Neuronal stem cell (in vitro differentiated cells): ENCODE data around the gene CIAO2A.

Experiments
- DNase-seq: peaks from one replicate; pipeline ENCODE4 v3.0.0-alpha.2; 2013; ENCODE audit warnings: low spot score
- H2AFZ ChIP-seq: one replicate; pipeline ENCODE4 v1.6.1; 2013; ENCODE audit warnings: mild to moderate bottlenecking, low read length, inconsistent platforms
- H2AK5ac ChIP-seq: 2 replicates; pipeline ENCODE4 v1.6.1; 2013; ENCODE audit warnings: low read depth, mild to moderate bottlenecking, inconsistent platforms, low read length, moderate library complexity, mixed read lengths
- H2BK120ac ChIP-seq: 2 replicates; pipeline ENCODE4 v1.6.1; 2013; ENCODE audit warnings: low read depth, mild to moderate bottlenecking, inconsistent platforms, low read length, moderate library complexity, mixed read lengths
- H2BK12ac ChIP-seq: one replicate; pipeline ENCODE4 v1.6.1; 2013; ENCODE audit warnings: low read length, inconsistent platforms
- H2BK15ac ChIP-seq: 2 replicates; pipeline ENCODE4 v1.6.1; 2013; ENCODE audit warnings: mild to moderate bottlenecking, low read length, inconsistent platforms, mixed read lengths
- H2BK5ac ChIP-seq: one replicate; pipeline ENCODE4 v1.6.1; 2013; ENCODE audit warnings: inconsistent platforms, mild to moderate bottlenecking, low read length, moderate library complexity
- H3K14ac ChIP-seq: one replicate; pipeline ENCODE4 v1.6.1; 2013; ENCODE audit warnings: low read length, inconsistent platforms
- H3K18ac ChIP-seq: 2 replicates; pipeline ENCODE4 v1.6.1; 2013; ENCODE audit warnings: low read length, inconsistent platforms
- H3K23ac ChIP-seq: 2 replicates; pipeline ENCODE4 v1.6.1; 2013; ENCODE audit warnings: low read depth, mild to moderate bottlenecking, mixed read lengths, low read length, inconsistent platforms; ENCODE audit not compliant: poor library complexity
- H3K27ac ChIP-seq: replicated peaks from 3 replicates; pipeline ENCODE4 v1.5.1; 2013; ENCODE audit warnings: low read length, inconsistent platforms
- H3K27me3 ChIP-seq, 3 experiments: 2 replicates each; pipeline ENCODE4 v1.6.1; 2013; ENCODE audit warnings: low read length in 3 of 3, mild to moderate bottlenecking in 2 of 3, inconsistent platforms in 1 of 3, low read depth in 1 of 3, mixed read lengths in 1 of 3, moderate library complexity in 1 of 3; ENCODE audit not compliant: control insufficient read depth in 3 of 3, insufficient read depth in 3 of 3
- H3K36me3 ChIP-seq, 2 donors: replicated peaks in 1 of 2; 2 replicates each; pipeline ENCODE4 v1.6.1; 2013; ENCODE audit warnings: low read length in 2 of 2; ENCODE audit not compliant: control insufficient read depth in 2 of 2, insufficient read depth in 2 of 2
- H3K4ac ChIP-seq: 2 replicates; pipeline ENCODE4 v1.6.1; 2013; ENCODE audit warnings: inconsistent platforms, mild to moderate bottlenecking, low read length, moderate library complexity
- H3K4me1 ChIP-seq, 2 donors: 1 replicate in 1 of 2; 2 replicates in 1 of 2; pipeline ENCODE4 v1.6.1; 2013; ENCODE audit warnings: low read length in 2 of 2, low read depth in 1 of 2; ENCODE audit not compliant: control insufficient read depth in 2 of 2, insufficient read depth in 1 of 2
- H3K4me2 ChIP-seq: one replicate; pipeline ENCODE4 v1.6.1; 2013; ENCODE audit warnings: mild to moderate bottlenecking, low read length, inconsistent platforms; ENCODE audit not compliant: insufficient read depth, poor library complexity, severe bottlenecking
- H3K4me3 ChIP-seq, 2 donors: 2 replicates each; pipeline ENCODE4 v1.5.1; 2013; ENCODE audit warnings: low read length in 2 of 2, mild to moderate bottlenecking in 2 of 2, inconsistent platforms in 1 of 2, moderate library complexity in 1 of 2
- H3K79me1 ChIP-seq: one replicate; pipeline ENCODE4 v1.6.1; 2013; ENCODE audit warnings: low read depth, mild to moderate bottlenecking, inconsistent platforms, low read length, moderate library complexity
- H3K9ac ChIP-seq: one replicate; pipeline ENCODE4 v1.6.1; 2013; ENCODE audit warnings: mild to moderate bottlenecking, low read depth, low read length, inconsistent platforms; ENCODE audit not compliant: poor library complexity
- H3K9me3 ChIP-seq, 2 donors: replicated peaks in 1 of 2; 2 replicates each; pipeline versions ENCODE3 to v1.6.1; 2013; ENCODE audit warnings: low read length in 2 of 2, mild to moderate bottlenecking in 2 of 2, inconsistent platforms in 1 of 2, low read depth in 1 of 2, mixed read lengths in 1 of 2, moderate library complexity in 1 of 2; ENCODE audit not compliant: control insufficient read depth in 2 of 2, insufficient read depth in 1 of 2
- H4K8ac ChIP-seq: one replicate; pipeline ENCODE4 v1.6.1; 2013; ENCODE audit warnings: low read depth, mild to moderate bottlenecking, inconsistent platforms, low read length, moderate library complexity
- H4K91ac ChIP-seq: one replicate; pipeline ENCODE4 v1.6.1; 2013; ENCODE audit warnings: low read length, low read depth, mild to moderate bottlenecking, inconsistent platforms; ENCODE audit not compliant: poor library complexity
- WGBS, 2 donors: extraction: QIAGEN DNeasy Blood & Tissue Kit; methylation state at CpG; one replicate each; pipeline ENCODE4 v1.1.7; 2013; ENCODE audit warnings: missing lambda C conversion rate in 2 of 2, mixed read lengths in 1 of 2; ENCODE audit not compliant: insufficient read length in 2 of 2, insufficient replicate concordance in 1 of 2; ENCODE audit errors: extremely low coverage in 2 of 2; 5-methylcytosine and 5-hydroxymethylcytosine counted together

Gene CIAO2A

DNA sequence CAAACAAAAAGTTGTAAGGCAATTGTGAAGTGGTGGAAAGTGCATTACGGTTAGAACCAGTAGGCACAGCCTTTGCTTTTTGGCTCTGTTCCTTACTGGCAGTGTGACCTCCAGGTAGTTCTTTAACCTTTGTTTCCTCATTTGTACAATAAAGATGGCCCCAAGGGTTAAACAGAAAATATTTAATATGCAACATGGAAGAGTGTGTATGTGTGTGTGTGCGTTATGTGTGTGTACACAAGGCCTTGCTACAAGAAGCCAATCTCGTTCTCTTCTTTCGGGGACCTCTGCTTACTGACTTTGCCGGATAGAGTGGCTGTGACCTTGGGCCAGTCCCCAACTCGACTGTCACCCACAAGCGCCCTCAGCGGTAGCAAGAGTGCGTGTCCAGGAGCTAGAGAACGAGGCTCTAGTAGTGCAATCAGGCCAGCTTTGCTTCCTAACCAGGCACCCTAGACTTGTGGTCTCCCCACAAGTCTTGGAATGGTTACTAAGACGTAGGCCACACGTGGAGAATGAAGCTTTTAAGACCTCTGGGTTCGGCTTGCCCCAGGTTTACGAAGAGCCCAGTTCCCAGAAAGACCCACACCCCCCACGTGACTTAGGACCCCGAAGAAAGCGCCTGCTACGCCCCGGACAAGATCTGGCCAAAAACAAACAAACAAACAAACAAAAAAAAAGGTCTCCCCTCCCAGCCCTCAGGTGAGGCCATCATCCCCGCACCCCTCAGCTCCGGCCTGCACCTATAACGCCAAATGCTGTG is 593 bp downstream of the CIAO2A start:
- Histone ChIP-seq H3K18ac (peak overlapping the region; percentile 24), H2AK5ac (no peak overlapping the region), H4K91ac (no peak overlapping the region), H2BK12ac (no peak overlapping the region), H2BK120ac (no peak overlapping the region), H3K27ac (peak overlapping the region; percentile 43), H2AFZ (peak overlapping the region; percentile 89), H3K4ac (no peak overlapping the region), H3K4me3 (peak overlapping the region; percentile 86 to 87), H3K9me3 (peaks cover 1 to 3% of the 10 kb centered on the region in 2 donors), H3K4me2 (peak overlapping the region; percentile 86), H3K36me3 (peaks cover 6 to 31% of the 10 kb centered on the region in 2 donors), H2BK15ac (no peak overlapping the region), H2BK5ac (no peak overlapping the region), H3K79me1 (peaks cover 7% of the 10 kb centered on the region), H3K23ac (peak overlapping the region; percentile 38), H3K9ac (peak overlapping the region; percentile 85), H3K4me1 (peaks cover 10 to 16% of the 10 kb centered on the region in 2 donors), H3K14ac (no peak overlapping the region), H3K27me3 (peaks cover 0 to 1% (median 0%) of the 10 kb centered on the region in 3 experiments), H4K8ac (no peak overlapping the region)
- DNase-seq, result peak; percentile 45
- no CpG with 5 or more reads among the region's 22 CpGs for WGBS, 2 donors

DNA sequence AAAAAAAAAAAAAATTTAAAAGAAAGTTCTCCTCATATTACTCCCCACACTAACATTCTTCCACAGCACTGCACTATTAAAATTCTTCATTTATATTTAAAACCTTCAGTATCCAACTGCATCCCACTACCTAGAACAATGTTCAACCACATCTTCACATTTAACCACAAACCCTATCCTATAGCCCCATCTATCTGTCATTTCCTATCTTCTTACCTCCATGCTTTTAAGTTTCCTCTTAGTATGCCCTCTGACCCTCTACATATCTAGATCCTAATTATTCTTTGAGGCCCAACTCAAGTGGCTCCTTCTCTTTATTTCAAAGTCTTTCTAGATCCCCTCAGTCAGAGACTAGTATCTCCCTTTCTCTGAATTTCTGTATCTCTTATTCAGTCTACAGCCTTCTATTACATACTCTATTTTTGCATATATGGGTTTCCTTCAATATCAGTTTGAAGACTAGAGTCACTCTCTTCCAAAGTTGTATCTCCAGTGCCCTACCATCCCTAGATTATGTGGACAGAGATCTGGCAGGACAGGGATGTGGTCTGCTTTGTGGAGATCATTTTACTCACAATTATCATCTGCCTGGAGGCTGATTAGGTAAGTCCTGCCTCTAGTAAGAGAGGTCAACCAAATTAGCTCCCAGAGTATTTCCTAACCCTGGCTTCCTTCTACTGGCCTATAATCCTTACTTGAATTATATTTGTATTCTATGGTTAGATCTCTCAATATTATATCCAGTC is 1.4 kb downstream of the CIAO2A start:
- Histone ChIP-seq H2AFZ (no peak overlapping the region), H3K79me1 (peaks cover 7% of the 10 kb centered on the region), H3K23ac (no peak overlapping the region), H3K4ac (no peak overlapping the region), H3K4me2 (no peak overlapping the region), H3K36me3 (peaks cover 8 to 34% of the 10 kb centered on the region in 2 donors), H3K9me3 (peaks cover 2 to 8% of the 10 kb centered on the region in 2 donors), H3K18ac (no peak overlapping the region), H3K4me1 (peaks cover 9 to 16% of the 10 kb centered on the region in 2 donors), H3K27me3 (peaks cover 0 to 2% (median 0%) of the 10 kb centered on the region in 3 experiments), H4K91ac (no peak overlapping the region), H3K27ac (no peak overlapping the region), H2BK12ac (no peak overlapping the region), H3K14ac (no peak overlapping the region), H2BK15ac (no peak overlapping the region), H2BK5ac (no peak overlapping the region), H2AK5ac (no peak overlapping the region), H3K9ac (no peak overlapping the region), H3K4me3 (peak overlapping the region in 1 of 2 donors; percentile 86), H2BK120ac (no peak overlapping the region), H4K8ac (no peak overlapping the region)
- no peak for DNase-seq

DNA sequence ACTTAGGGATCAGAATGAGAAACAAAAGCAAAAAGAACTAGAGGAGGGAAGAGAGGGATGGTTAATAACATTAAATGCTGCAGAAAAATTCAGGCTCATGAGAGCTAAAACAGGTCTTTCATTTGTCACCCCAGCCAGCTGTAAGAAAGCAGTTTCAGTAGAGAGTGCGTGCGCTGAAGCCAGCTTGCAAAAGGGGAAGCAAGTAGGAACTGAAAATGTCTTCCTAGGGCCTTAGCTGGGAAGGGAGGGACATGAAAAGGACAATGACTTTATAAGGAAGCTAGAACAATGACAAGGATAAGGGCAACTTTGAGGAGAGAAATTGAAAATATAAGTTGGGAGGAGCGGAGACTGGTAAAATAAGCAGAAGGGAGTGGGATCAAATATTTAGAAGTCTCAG is 3.1 kb downstream of the CIAO2A start:
- peaks cover 5 to 13% of the 10 kb centered on the region in 2 donors for H3K4me1 ChIP-seq
- H3K4me3 ChIP-seq, result no peak overlapping the region
- no peak overlapping the region for H4K91ac ChIP-seq
- no peak overlapping the region for H2AFZ ChIP-seq
- WGBS, 2 donors, result 100% methylated on average over 1 of the region's 3 CpGs; no CpG with 5 or more reads in 1 of the 2 donors
- H2BK15ac ChIP-seq, result no peak overlapping the region
- no peak overlapping the region for H3K23ac ChIP-seq
- H2AK5ac ChIP-seq, result no peak overlapping the region
- no peak overlapping the region for H3K14ac ChIP-seq
- no peak overlapping the region for H2BK120ac ChIP-seq
- no peak overlapping the region for H3K18ac ChIP-seq
- DNase-seq, result no peak
- H3K9ac ChIP-seq, result no peak overlapping the region
- H3K4me2 ChIP-seq, result no peak overlapping the region
- H3K36me3 ChIP-seq, result peaks cover 8 to 39% of the 10 kb centered on the region in 2 donors
- peaks cover 2 to 8% of the 10 kb centered on the region in 2 donors for H3K9me3 ChIP-seq
- no peak overlapping the region for H2BK12ac ChIP-seq
- H4K8ac ChIP-seq, result no peak overlapping the region
- H3K79me1 ChIP-seq, result peaks cover 3% of the 10 kb centered on the region
- H3K27me3 ChIP-seq, result peaks cover 0 to 2% (median 0%) of the 10 kb centered on the region in 3 experiments
- no peak overlapping the region for H3K4ac ChIP-seq
- no peak overlapping the region for H3K27ac ChIP-seq
- no peak overlapping the region for H2BK5ac ChIP-seq
